Activated CD8-positive, alpha-beta T cell treated with anti-CD3 and anti-CD28 coated beads, Interleukin-2, amount 10 ng/mL, durations not matched to agents 7 days and 5 days (primary cell): ENCODE measurements around the gene CACNA1B. TPM values are rescaled to one million over a fixed set of nuclear protein-coding genes. Genes with fewer than 3 reads are reported as not detected.
A peak's percentile ranks its signal among the peaks of the same experiment; 100 is the strongest.
"Not testable (repeated sequence)": the region's sequence is repeated elsewhere in the genome, so short reads cannot be mapped to it uniquely, and the experiment has no call there.

Experiments used
- ATAC-seq: fragments of 150-1000 bp; cut with Tn5 transposase; one replicate; pipeline ENCODE4 v1.10.0; 2021; ENCODE audit warnings: moderate library complexity
- CTCF ChIA-PET: fragments of 350-600 bp; sonication (Branson Sonifier 250); formaldehyde crosslinking; loops from one replicate; lab custom pipeline; 2021; ENCODE audit warnings: antibody characterized with exemption; lab: Charles Lee
- POLR2A ChIA-PET: fragments of 350-600 bp; sonication (Branson Sonifier 250); formaldehyde crosslinking; loops from one replicate; lab custom pipeline; 2021; ENCODE audit warnings: antibody characterized with exemption; lab: Charles Lee
- DNase-seq: peaks from one replicate; pipeline ENCODE4 v3.0.0-alpha.2; 2020
- H3K27ac Mint-ChIP-seq: one replicate; pipeline ENCODE4 v1.8.0; 2021; ENCODE audit warnings: mild to moderate bottlenecking, mixed read lengths
- H3K27me3 Mint-ChIP-seq: one replicate; pipeline ENCODE4 v1.8.0; 2021; ENCODE audit warnings: low read depth, mixed read lengths
- H3K36me3 Mint-ChIP-seq: one replicate; pipeline ENCODE4 v1.8.0; 2021; ENCODE audit warnings: low read depth, mixed read lengths
- H3K4me1 Mint-ChIP-seq: one replicate; pipeline ENCODE4 v1.8.0; 2021; ENCODE audit warnings: low read depth, mixed read lengths
- H3K4me3 Mint-ChIP-seq: one replicate; pipeline ENCODE4 v1.8.0; 2021; ENCODE audit warnings: mild to moderate bottlenecking, mixed read lengths
- H3K9me3 Mint-ChIP-seq: one replicate; pipeline ENCODE4 v1.8.0; 2022; ENCODE audit warnings: mixed read lengths; ENCODE audit not compliant: insufficient read depth
- total RNA-seq, 2 experiments: library from RNA; stranded (reverse); gene quantifications; one replicate each; pipeline ENCODE4 v1.2.3, GENCODE V29; 2021

CACNA1B gene
- total RNA-seq, 2 experiments from 2014 or later, result not detected

- Mint-ChIP-seq H3K9me3 (no peaks in the 10 kb centered on the region), H3K27me3 (no peaks in the 10 kb centered on the region), H3K27ac (no peak overlapping the region), H3K4me3 (no peak overlapping the region), H3K4me1 (no peaks in the 10 kb centered on the region), H3K36me3 (no peaks in the 10 kb centered on the region)
- CTCF ChIA-PET, result interaction anchor here (1.0 kb wide), 1 partner anchor 9 kb away, joined by 4 read pairs; no protein-coding TSS in a partner anchor
- ATAC-seq (no peak), DNase-seq (no peak)
- POLR2A ChIA-PET, result no interaction called here
Observed at GRCh38 chr9:138011951-138012500, 134.4 kb downstream of the CACNA1B start.

DNA sequence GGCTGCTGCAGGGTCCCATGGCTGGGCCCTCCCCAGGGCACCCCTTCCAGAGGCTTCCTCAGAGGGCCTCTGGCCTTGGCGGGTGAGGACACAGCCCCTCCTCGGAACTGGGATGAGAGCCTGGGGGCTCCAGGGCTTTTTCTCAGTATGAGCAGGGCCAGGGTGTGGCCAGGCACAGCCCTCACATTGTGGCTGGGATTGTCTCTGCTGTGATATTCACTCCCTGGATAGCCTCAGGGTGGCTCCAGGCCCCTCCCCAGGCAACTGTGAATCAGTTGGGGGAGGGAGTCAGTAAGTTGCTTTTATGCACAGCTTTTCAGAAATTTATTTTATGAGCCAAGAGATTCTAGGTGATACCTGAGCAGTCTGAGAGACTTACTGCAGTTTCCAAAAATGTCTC is 135.7 kb downstream of the CACNA1B start:
- Mint-ChIP-seq H3K4me1 (no peaks in the 10 kb centered on the region), H3K27me3 (no peaks in the 10 kb centered on the region), H3K36me3 (no peaks in the 10 kb centered on the region), H3K9me3 (no peaks in the 10 kb centered on the region), H3K4me3 (no peak overlapping the region), H3K27ac (no peak overlapping the region)
- ChIA-PET CTCF (no interaction called here), POLR2A (no interaction called here)
- DNase-seq (no peak), ATAC-seq (no peak)

GRCh38 chr9:138013836-138014562 is 136.4 kb downstream of the CACNA1B start:
- Mint-ChIP-seq H3K36me3 (no peaks in the 10 kb centered on the region), H3K27me3 (no peaks in the 10 kb centered on the region), H3K27ac (no peak overlapping the region), H3K4me3 (no peak overlapping the region), H3K4me1 (no peaks in the 10 kb centered on the region), H3K9me3 (no peaks in the 10 kb centered on the region)
- DNase-seq (no peak), ATAC-seq (no peak)
- CTCF ChIA-PET, result no interaction called here
- POLR2A ChIA-PET, result no interaction called here

GRCh38 chr9:138014563-138014945 is 137.0 kb downstream of the CACNA1B start:
- H3K4me1 Mint-ChIP-seq, result no peaks in the 10 kb centered on the region
- no peaks in the 10 kb centered on the region for H3K36me3 Mint-ChIP-seq
- no peak for DNase-seq
- no peak overlapping the region for H3K4me3 Mint-ChIP-seq
- ChIA-PET CTCF (no interaction called here), POLR2A (no interaction called here)
- H3K27me3 Mint-ChIP-seq, result no peaks in the 10 kb centered on the region
- ATAC-seq, result no peak
- H3K27ac Mint-ChIP-seq, result no peak overlapping the region
- no peaks in the 10 kb centered on the region for H3K9me3 Mint-ChIP-seq

DNA sequence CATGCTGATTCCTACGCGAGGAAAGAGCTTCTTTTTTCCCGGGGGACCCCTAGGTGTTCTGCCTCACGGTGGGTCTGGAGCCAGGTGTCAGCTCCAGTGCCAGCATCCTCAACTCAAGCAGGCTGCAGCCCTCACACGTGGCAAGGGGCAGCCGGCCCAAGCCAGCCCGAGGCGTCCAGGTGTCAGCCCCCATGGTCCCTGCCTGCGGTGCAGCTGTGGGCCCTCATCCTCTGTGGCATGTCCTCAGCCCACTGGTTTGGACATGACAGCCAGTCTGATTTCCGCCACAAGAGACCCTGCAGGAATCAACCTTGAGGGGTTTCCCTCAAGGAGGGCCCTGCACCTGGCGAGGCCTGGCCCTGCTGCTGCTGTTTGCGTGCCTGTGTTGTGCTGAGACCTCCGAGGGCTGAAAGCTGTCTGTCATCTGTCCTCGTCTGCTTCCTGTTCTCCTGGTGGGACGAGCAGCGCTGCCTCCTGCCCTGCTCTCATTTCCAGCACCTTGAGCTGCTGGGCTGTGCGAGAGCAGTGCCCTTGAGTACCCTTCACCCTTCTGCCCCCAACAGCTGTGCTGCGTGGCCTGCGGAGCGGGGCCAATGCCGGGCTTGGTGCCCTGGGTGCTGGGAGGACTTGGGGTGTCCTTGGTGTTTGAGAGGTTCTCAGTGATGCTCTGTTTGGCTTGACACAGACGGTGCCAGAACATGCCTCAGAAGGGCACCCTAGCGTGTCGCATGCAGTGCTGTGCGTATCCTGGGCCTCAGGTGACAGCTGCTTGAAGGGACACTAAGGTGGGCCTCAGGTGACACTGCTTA is 137.6 kb downstream of the CACNA1B start:
- Mint-ChIP-seq H3K27ac (no peak overlapping the region), H3K36me3 (no peaks in the 10 kb centered on the region), H3K9me3 (no peaks in the 10 kb centered on the region), H3K4me3 (no peak overlapping the region), H3K4me1 (no peaks in the 10 kb centered on the region), H3K27me3 (peaks cover under 1% of the 10 kb centered on the region)
- ATAC-seq (no peak), DNase-seq (no peak)
- ChIA-PET CTCF (no interaction called here), POLR2A (no interaction called here)

DNA sequence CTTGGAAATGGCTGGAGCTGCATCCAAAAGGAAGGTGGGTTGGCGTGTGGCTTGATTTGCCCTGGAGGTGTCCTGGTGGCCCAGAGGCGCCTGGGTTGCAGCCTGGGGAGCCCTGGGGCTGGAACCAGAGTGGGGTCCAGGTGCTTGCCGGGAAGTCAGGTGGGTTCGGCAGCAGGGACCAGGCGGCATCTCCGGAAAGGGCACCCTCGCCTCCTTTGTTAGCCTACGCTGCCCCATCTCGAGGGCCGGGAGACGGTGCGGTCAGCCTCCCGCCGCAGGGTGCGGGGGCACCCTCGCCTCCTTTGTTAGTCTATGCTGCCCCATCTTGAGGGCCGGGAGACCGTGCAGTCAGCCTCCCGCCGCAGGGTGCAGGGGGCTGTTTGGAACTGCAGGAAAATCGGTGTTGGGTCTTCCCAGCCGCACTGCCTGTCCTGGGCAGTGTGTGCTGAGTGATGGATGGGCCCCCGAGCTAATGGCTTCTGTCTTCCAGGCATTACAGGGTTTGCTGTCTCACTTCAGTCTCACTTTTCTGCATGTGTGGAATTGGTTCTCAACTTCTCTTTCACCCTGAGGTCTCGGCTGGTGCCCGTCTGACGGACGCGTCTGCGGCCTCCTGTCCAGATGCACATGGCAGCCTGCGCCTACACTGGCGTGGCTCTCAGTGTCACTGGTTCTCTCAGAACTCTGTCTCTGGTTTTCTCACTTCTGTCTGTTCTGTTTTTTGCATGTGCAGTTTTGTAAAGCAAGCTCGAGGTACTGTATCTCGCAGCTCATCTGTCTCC is 139.0 kb downstream of the CACNA1B start:
- Mint-ChIP-seq H3K4me3 (no peak overlapping the region), H3K9me3 (no peaks in the 10 kb centered on the region), H3K27ac (no peak overlapping the region), H3K4me1 (no peaks in the 10 kb centered on the region), H3K36me3 (no peaks in the 10 kb centered on the region), H3K27me3 (peaks cover 4% of the 10 kb centered on the region)
- no peak for ATAC-seq
- DNase-seq, result no peak
- ChIA-PET CTCF (no interaction called here), POLR2A (no interaction called here)

DNA sequence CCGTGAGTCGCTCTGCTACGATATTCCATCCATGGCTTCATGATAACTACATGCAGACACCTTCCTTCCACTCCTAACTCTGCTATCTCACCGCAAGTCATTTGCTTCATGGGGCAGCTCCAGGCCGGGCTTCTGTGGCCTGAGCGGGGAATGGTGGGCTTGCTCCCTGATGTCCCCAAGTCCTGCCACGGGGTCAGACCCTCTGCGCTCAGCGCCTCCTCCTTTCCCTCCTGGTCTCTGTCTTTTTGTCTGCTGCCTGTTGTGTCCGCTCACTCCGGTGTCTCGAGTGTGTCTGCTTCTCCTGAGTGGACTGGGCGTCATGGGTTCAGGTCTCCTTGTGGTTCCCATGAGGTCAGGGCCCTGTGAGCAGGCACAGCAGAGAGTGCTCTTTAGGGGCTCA is 139.6 kb downstream of the CACNA1B start:
- Mint-ChIP-seq H3K27ac (no peak overlapping the region), H3K27me3 (peaks cover 8% of the 10 kb centered on the region), H3K36me3 (no peaks in the 10 kb centered on the region), H3K4me1 (no peaks in the 10 kb centered on the region), H3K9me3 (no peaks in the 10 kb centered on the region), H3K4me3 (no peak overlapping the region)
- ChIA-PET POLR2A (no interaction called here), CTCF (no interaction called here)
- no peak for DNase-seq
- no peak for ATAC-seq

GRCh38 chr9:138019514-138019913 is 141.9 kb downstream of the CACNA1B start:
- not testable (repeated sequence) for H3K4me3 Mint-ChIP-seq

DNA sequence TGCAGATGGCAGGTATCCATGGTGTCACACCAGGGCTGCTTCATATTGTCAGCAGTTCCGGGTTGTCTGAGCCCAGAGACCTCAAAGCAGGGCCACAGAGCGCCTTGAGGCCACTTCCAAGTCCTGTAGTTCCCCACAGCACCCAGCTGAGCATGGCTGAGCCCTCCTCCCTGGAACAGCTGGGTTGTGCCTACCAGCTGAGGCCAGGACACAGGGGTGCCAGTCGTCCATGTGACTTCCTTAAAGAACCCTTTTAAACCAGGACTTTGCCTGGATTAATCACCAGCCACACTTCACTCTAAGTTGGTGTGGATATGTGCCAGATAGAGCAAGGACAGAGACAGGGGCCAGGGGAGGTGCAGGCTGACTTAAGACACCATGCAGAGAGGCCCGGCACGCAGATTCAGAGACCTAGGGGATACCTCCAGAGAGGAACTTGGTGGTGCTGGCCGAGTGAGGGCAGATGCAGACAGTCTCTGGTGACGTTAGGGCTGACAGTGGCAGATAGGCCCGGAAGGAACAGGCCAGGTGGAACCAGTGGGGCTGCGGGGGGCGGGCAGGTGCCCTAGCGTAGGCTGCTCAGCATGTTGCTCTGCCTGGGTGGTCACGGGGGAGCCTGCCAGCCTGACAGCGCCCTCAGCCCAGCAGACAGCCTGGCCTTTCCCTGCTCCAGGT is 142.7 kb downstream of the CACNA1B start:
- ChIA-PET POLR2A (no interaction called here), CTCF (no interaction called here)
- Mint-ChIP-seq H3K27me3 (peaks cover 24% of the 10 kb centered on the region), H3K36me3 (no peaks in the 10 kb centered on the region), H3K9me3 (no peaks in the 10 kb centered on the region), H3K4me3 (no peak overlapping the region), H3K4me1 (no peaks in the 10 kb centered on the region), H3K27ac (no peak overlapping the region)
- peak; percentile 18 for DNase-seq
- ATAC-seq, result no peak

More at GRCh38 chr9:138019514-138019913, 141.9 kb downstream of the CACNA1B start:
- H3K9me3 Mint-ChIP-seq, ATAC-seq, H3K27ac Mint-ChIP-seq, CTCF ChIA-PET, H3K36me3 Mint-ChIP-seq, POLR2A ChIA-PET, H3K4me1 Mint-ChIP-seq, DNase-seq: not testable (repeated sequence)
- peaks cover 21% of the 10 kb centered on the region for H3K27me3 Mint-ChIP-seq

DNA sequence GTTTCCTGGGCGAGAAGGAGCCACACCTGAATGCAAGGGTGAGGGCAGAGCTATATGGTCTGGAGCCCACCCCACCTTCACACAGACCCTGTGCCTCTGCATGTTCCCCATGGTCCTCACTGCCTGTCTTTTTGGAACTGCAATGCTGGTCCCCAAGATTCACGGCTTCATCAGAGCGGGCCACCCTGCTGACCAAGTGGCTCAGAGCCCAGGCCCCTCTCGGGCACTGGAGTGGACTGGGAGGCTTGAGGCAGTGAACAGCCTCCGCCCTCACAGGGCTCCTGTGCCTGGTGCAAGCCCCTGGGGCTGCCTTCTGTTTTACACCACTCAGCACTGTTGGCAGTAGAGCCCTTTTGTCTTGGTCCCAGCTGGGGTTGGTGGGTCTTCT is 143.2 kb downstream of the CACNA1B start:
- DNase-seq (no peak), ATAC-seq (peak; percentile 27)
- CTCF ChIA-PET, result no interaction called here
- no peak overlapping the region for H3K27ac Mint-ChIP-seq
- H3K9me3 Mint-ChIP-seq, result no peaks in the 10 kb centered on the region
- no peak overlapping the region for H3K4me3 Mint-ChIP-seq
- no peaks in the 10 kb centered on the region for H3K4me1 Mint-ChIP-seq
- POLR2A ChIA-PET, result no interaction called here
- no peaks in the 10 kb centered on the region for H3K36me3 Mint-ChIP-seq
- H3K27me3 Mint-ChIP-seq, result peaks cover 27% of the 10 kb centered on the region

DNA sequence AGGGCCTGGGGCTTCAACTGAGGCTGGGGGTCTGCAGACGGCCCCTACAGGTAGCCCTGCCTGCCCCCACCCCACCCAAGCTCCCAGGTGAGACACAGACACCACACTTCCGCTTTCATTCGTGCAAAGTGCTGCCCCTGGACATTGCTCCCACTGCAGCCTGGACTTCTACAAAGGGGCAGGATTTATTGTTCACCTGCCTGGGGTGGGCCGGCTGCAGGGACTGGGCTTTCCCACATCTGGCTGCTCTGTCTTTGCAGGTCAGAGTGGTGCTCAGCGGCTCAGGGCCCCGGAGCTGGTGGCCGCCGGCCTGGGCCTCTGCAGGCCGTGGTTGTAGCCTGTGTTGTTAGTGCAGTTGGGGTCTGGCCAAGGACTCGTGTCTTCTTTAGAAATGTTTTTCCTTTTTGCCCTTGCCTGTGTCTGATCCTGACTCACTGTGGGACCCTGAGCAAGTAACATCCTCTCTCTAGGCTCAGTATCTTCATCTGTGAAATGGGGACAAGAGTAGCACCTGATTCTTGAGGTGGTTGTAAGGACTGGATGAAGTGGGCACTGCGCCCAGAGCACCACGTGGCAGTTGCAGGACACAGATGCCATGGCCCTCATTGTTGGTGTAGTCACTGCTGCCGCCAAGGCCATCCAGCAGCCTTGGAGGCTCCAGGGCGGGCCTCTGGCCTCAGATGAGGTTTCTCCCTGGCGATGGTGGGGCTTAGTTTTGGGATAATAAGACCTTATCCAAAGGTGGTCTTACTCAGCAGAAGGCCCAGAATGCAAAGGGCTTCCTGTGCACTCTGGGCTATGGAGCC is 143.9 kb downstream of the CACNA1B start:
- CTCF ChIA-PET, result interaction anchor here (1.2 kb wide), 1 partner anchor 349 kb away, joined by 3 read pairs; no protein-coding TSS in a partner anchor
- Mint-ChIP-seq H3K27me3 (peaks cover 27% of the 10 kb centered on the region), H3K4me3 (no peak overlapping the region), H3K27ac (no peak overlapping the region), H3K9me3 (no peaks in the 10 kb centered on the region), H3K4me1 (no peaks in the 10 kb centered on the region), H3K36me3 (no peaks in the 10 kb centered on the region)
- no peak for ATAC-seq
- DNase-seq, result peak; percentile 10
- POLR2A ChIA-PET, result no interaction called here
